Suppressor macrophage treated with lipopolysaccharide for 4 hours (primary cell): Measurements from ENCODE around the gene PDE5A.

Source experiments
- DNase-seq: peaks from one replicate; pipeline ENCODE4 v3.0.0-alpha.2; 2020

Gene PDE5A

GRCh38 chr4:119580293-119580692, 48.3 kb downstream of the PDE5A start:
- no peak for DNase-seq

- no peak for DNase-seq
These were observed 48.8 kb downstream of the PDE5A start for GRCh38 chr4:119579823-119580222.

GRCh38 chr4:119570401-119570800, 58.2 kb downstream of the PDE5A start:
- DNase-seq, result no peak

GRCh38 chr4:119564106-119564505, 64.5 kb downstream of the PDE5A start:
- no peak for DNase-seq

DNA sequence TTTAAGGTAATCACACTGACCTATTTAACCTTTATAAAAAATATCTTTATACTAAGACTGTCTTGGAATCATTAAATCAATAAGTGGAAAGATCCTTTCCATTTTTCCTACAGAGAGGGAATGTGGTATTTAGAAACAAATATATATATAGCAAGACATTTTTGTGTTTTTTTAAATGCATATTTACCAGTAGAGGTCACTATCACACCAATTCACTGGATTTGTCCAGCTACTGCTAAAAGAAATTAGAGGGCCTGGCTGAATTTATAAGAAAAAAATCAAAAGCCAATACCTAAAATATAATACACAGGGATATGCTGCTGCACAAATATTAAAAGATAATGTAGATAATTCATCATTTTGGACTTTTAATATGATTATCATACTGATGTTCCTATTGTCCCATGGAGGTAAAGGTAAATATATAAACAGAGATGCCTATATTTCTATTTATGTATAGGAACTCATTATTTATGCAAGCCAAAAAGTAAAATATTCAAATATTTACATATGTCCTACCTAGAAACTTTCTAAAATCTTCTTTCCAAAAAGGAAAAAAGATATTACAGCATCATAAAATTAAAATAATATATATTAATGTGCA, 69.5 kb downstream of the PDE5A start:
- DNase-seq, result peak; percentile 44

- DNase-seq, result no peak
These were observed 77.6 kb downstream of the PDE5A start for GRCh38 chr4:119550857-119551532.

DNA sequence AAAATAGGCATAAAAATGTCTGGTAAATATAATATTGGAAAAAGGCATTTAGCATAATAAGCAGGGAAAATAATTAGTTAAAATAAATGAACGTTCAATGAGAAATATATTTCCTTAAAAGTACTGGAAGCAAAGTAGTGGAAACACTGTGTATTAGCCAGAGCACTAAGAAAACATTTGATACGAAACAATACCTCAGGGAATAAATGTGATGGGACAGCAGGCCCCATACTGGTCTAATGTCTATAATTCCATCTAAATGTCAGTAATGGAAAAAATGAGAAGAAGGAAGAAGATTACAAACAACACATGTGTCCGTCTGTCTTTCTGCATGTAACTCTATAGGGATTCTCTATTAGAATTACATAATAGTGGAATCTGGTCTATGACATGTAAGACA, 79.0 kb downstream of the PDE5A start:
- DNase-seq, result no peak

GRCh38 chr4:119543779-119544178, 84.8 kb downstream of the PDE5A start:
- DNase-seq, result no peak

DNA sequence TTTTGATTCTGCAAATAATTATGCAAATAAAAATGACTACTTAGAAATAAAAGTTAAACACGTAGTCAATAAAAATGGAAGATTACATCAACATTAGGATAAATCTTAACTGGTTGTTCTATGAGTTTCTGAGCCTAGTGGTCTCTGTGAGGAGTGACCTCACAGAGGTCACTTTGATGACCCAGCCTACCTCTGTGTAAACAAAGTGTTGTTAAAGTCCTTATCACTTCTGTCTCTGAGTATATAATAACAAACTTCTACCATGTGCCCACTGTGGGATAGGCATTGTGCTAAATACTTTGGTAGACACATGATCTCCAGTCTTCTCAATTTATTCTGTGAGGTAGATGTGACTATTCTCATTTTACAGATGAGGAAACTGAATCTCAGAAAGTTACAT, 85.4 kb downstream of the PDE5A start:
- no peak for DNase-seq

DNA sequence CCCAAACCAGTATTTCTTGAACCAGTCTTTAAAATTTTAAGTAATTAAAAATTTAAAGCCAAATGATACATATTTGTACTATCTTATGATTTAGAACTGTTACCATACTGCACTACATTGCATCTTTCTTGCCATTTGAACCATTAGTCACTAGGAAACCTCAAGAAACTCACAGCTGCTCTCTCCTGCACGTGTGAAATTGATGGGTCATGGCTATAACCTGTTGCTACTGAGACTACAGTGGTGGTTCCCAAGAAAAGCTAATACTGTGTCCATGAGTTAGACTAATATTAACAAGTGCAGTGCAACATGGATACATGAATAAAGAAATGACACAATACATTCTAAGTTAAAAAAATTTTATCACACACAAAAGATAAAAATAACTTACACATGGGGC, 88.4 kb downstream of the PDE5A start:
- DNase-seq, result no peak

DNA sequence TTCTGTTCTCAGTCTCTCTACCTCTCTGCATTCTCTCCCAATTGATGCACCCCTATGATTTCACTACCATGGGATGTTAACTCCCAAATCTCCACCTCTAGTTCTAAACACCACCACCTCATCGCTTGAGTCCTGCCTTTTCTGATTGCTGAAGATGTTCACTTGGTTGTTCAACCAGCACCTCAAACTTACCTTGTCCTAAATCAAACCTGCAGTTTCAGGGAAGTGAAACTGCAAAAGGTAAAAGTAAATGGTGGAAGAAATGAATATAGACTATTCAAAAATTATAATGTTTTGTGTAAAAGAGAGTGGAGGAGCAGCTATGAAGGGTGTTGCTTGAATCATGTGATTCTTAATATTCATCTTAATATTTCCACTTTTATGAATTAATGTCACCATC, 91.0 kb downstream of the PDE5A start:
- no peak for DNase-seq

- no peak for DNase-seq
These were observed 91.8 kb downstream of the PDE5A start for GRCh38 chr4:119536572-119537528.

DNA sequence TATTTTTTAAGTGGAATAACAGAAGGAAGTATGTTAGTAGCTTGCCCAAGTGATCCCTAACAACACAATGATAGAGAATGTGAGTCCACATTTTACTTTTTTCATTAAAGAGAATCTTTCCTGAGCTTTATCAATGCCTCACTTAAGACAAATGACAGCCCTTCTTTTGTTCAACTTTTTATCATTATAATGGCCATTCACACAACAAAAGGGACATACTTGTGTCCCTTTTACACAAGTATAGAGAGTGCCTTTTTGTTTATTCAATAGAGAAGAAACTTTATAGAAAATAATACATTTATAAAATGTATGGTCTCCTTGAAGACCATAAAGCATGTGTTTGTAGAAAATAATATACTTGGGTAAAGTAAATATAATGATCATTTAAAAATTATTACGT, 96.3 kb downstream of the PDE5A start:
- DNase-seq, result no peak

- DNase-seq, result no peak
These were observed 98.8 kb downstream of the PDE5A start for GRCh38 chr4:119529788-119530187.

DNA sequence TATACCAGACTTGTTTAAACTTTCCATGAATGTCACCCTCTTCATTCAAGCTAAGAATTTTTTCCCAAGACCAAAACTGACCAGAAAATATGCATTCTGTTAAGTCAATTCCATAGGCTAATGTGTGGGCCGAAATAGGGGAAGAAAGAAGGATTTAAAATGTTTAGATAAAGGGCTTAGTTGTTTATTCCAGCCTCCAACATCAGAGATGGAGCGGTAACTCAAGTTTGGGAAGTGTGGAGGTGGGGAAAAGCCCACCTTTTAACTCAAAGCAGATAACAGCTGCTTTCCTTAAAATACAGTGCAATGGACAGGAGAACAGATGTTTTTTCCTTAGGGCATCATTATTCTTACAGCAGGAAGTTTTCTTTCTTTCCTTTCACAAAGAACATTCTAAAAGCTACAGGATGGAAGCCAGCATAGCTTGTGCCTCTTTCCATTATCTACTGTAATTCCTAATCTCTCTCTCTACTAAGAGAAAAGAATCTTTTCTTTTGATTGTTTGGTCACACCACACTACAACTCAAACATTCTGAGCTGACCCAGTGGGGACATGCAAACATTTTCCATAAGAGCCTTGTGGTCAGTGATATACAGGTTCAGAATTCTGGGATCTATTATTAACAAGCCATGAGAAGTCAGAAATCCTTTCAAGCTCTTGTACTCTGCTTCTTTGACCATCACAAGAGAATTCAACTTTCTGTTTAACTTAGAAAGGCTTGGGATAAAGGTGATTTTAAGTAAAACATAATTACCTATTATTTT, 101.6 kb downstream of the PDE5A start:
- no peak for DNase-seq

DNA sequence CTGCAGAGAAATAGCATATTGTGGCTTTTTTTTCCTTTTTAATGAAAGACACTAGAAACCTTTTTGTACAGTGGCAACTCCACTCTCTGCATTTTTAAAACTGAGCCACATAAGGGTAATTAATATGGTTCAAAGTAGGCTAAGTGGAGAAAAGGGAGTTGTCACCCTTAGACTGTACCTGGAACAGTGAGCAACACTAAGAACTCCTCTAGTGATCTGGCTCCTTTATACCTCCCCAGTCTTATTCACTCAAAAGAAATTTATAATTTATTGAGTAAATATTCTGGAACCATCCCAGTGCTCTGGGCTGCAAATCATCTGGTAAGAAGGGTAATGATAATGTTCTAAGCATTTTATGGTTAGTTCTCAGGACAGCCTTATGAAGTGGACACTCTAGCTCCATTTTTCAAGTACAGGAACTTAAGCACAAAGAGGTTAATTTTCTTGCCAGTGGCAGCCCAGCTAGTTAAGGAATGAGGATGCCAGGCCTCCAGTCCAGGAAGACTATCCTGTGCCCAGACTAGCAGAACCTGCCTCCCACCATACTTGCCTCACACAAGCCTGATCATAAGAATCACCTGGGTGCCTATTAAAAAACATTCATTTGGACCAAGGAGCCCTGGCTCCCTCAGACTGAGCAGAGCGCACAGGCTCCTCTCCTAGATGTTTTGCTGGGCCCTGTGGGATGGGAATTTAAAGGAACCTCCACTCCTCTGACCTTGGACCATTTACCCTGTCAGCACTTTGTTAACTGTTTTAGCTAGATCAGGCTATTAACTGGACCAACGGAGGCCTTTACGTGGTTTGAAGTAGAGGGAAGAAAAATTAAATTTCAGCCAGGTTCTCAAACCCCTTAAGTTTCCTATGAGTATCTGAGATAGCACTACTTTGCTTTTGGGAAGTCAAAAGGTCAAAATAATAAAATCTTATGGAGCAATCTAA, 102.6 kb downstream of the PDE5A start:
- no peak for DNase-seq

DNA sequence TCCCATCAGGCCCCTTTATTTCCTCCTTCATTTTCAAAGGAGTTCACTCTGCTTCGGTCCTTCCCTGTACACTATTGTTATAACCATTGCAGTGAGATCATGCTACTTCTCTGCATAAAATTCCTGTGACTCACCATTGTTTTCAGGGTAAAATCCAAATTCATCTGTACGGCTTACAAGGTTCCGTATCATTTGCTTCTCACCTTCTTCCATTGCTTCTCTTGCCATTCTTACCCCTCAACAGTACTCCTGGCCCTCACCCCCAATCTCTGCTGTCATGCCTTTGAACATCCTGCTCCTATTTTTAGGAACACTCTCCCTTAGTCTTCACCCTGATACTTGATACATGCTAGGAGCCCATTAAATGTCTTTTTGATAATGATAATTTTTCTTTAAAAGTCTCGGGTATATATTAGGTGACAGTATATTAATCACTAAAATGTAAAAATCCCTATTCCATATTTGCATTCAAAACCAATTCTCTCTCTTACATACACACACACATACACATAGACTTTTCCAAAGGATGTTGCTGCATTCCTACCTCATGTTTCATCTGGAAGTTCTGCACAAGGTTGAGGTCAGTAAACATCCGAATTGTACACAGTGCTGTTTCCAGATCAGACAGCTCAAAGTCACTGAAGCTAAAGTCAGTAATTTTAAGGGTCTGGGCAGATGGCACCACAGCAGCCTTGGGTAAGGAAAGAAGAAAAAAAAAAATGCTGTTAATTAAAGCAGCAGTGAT, 103.4 kb downstream of the PDE5A start:
- no peak for DNase-seq

DNA sequence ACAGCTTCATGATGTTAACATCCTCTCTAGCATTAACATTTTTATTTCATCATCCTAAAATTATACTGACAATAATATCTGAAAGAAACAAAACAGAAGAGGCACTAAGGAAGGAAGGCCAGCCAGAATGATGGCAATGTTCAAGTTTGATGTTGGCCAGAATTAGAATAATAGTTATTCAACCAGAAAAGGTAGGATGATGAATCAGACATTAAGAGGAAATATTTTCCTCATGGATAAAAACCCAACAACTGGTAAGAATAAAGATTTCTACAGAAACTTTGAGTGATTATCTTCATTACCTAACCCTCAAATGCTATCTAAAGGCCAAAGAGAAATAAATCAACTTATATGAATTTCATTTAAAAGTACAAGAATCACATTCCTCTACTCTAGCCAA, 105.2 kb downstream of the PDE5A start:
- no peak for DNase-seq

DNA sequence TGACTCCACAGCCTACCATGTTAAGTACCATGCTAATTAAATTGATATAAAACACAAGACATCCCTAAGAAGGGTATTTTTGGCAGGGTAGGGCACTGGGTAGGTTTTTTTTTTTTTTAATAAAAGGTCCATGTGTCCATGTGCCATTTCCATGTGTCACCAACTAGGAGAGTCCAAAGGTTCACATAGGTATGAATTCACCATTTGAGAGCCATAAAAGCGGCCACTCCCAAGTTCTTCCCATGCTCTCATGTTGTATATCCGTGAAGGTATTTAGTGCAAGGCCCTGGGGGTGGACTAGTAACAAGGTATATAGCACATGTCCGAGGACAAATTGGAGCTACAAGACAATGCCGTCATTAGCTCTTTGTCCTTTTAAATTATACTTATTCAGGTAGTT, 107.3 kb downstream of the PDE5A start:
- DNase-seq, result no peak

GRCh38 chr4:119518915-119519410, 109.6 kb downstream of the PDE5A start:
- DNase-seq, result no peak
